Testis (tissue), 2 donors: Measurements from ENCODE around the gene PPP1R12B.

Source experiments
- CTCF ChIP-seq, 3 experiments: fragments of 450-650 bp in 2 of 3; fragments of 200-600 bp in 1 of 3; sonication (generic) in 1 of 3; IDR thresholded peaks; one replicate each; pipeline ENCODE4 v1.5.1; 2016 to 2019; ENCODE audit warnings: antibody characterized with exemption in 3 of 3, mild to moderate bottlenecking in 2 of 3, moderate library complexity in 1 of 3
- POLR2A ChIP-seq: fragments of 450-650 bp; IDR thresholded peaks from one replicate; pipeline ENCODE4 v1.6.1; 2017; ENCODE audit warnings: antibody characterized with exemption, mild to moderate bottlenecking, moderate library complexity

- no peak for TF ChIP-seq CTCF (IDR thresholded peaks at IDR 0.05)
- no peak for TF ChIP-seq POLR2A
Measured at GRCh38 chr1:202355944-202356553, 7.5 kb downstream of the PPP1R12B start.
